Panc1 (cell line): ENCODE results near the gene SH3PXD2B.

Experiments used
- POLR2AphosphoS5 ChIP-seq: IDR thresholded peaks from 2 replicates; pipeline ENCODE4 v1.6.1; 2012; ENCODE audit warnings: mild to moderate bottlenecking, low read depth, low read length, moderate library complexity
- TCF7L2 ChIP-seq: IDR thresholded peaks from 2 replicates; pipeline ENCODE4 v1.6.1; 2011; ENCODE audit warnings: mild to moderate bottlenecking, low read depth, low read length, inconsistent platforms
- TF ChIP-seq, protein P1 (sequence below): fragments of 450-650 bp; IDR thresholded peaks from 2 replicates; pipeline ENCODE4 v1.5.1; 2017; ENCODE audit warnings: mild to moderate bottlenecking
- TF ChIP-seq, protein P2 (sequence below), 2 experiments: IDR thresholded peaks; 2 replicates each; pipeline ENCODE4 v1.6.1; 2011 to 2012; ENCODE audit warnings: low read depth in 2 of 2, control low read depth in 1 of 2, low read length in 1 of 2, mild to moderate bottlenecking in 1 of 2, moderate library complexity in 1 of 2; ENCODE audit not compliant: insufficient read depth in 1 of 2

DNA sequence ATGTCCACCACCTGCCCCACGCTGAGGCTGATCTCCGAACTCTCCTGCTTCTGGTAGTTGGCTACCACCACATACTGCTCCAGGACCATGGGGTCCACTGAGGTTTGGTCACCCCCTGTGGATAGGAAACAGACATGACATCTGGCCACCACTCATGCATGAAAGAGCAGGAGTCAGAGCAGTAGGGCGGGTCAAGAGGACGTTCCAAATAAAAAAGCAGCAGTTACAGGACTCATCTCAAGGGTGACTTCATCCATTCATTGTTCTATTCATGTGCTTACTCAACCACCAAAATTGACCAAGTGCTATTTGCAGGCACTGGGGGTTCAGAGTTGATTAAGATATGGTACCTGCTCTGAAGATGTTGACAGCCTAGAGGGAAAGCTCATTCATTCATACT lies 91.6 kb downstream of the SH3PXD2B start:
- TF ChIP-seq, protein P1, sequence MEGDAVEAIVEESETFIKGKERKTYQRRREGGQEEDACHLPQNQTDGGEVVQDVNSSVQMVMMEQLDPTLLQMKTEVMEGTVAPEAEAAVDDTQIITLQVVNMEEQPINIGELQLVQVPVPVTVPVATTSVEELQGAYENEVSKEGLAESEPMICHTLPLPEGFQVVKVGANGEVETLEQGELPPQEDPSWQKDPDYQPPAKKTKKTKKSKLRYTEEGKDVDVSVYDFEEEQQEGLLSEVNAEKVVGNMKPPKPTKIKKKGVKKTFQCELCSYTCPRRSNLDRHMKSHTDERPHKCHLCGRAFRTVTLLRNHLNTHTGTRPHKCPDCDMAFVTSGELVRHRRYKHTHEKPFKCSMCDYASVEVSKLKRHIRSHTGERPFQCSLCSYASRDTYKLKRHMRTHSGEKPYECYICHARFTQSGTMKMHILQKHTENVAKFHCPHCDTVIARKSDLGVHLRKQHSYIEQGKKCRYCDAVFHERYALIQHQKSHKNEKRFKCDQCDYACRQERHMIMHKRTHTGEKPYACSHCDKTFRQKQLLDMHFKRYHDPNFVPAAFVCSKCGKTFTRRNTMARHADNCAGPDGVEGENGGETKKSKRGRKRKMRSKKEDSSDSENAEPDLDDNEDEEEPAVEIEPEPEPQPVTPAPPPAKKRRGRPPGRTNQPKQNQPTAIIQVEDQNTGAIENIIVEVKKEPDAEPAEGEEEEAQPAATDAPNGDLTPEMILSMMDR = no peak
- TF ChIP-seq POLR2AphosphoS5 (no peak), TCF7L2 (no peak)
- TF ChIP-seq, protein P2, sequence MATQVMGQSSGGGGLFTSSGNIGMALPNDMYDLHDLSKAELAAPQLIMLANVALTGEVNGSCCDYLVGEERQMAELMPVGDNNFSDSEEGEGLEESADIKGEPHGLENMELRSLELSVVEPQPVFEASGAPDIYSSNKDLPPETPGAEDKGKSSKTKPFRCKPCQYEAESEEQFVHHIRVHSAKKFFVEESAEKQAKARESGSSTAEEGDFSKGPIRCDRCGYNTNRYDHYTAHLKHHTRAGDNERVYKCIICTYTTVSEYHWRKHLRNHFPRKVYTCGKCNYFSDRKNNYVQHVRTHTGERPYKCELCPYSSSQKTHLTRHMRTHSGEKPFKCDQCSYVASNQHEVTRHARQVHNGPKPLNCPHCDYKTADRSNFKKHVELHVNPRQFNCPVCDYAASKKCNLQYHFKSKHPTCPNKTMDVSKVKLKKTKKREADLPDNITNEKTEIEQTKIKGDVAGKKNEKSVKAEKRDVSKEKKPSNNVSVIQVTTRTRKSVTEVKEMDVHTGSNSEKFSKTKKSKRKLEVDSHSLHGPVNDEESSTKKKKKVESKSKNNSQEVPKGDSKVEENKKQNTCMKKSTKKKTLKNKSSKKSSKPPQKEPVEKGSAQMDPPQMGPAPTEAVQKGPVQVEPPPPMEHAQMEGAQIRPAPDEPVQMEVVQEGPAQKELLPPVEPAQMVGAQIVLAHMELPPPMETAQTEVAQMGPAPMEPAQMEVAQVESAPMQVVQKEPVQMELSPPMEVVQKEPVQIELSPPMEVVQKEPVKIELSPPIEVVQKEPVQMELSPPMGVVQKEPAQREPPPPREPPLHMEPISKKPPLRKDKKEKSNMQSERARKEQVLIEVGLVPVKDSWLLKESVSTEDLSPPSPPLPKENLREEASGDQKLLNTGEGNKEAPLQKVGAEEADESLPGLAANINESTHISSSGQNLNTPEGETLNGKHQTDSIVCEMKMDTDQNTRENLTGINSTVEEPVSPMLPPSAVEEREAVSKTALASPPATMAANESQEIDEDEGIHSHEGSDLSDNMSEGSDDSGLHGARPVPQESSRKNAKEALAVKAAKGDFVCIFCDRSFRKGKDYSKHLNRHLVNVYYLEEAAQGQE (IDR thresholded peaks at IDR 0.05; ENCODE audit: insufficient read depth in 1 of 2, low read depth in 2 of 2, low read length in 1 of 2) = no peak
